H1 (cell line): ENCODE results near the gene PLEK2. TPM values are rescaled to one million over a fixed set of nuclear protein-coding genes. Genes with fewer than 3 reads are reported as not detected.
A peak's percentile ranks its signal among the peaks of the same experiment; 100 is the strongest.

Experiments used
- CTCF ChIA-PET: fragments of 300-600 bp; sonication (Branson Sonifier 250); formaldehyde crosslinking; loops from one replicate; lab custom pipeline; 2021; ENCODE audit not compliant: partially characterized antibody; lab: Charles Lee
- POLR2A ChIA-PET: fragments of 300-600 bp; sonication (Branson Sonifier 250); formaldehyde crosslinking; loops from one replicate; lab custom pipeline; 2021; ENCODE audit warnings: inconsistent platforms; ENCODE audit not compliant: partially characterized antibody; lab: Charles Lee
- DNase-seq, 2 experiments: peaks; one replicate each; pipeline versions ENCODE4 v3.0.0 to v3.0.0-alpha.2; 2010 to 2022; ENCODE audit warnings: low spot score in 2 of 2, low read depth in 1 of 2, mixed read lengths in 1 of 2
- FAIRE-seq: peaks from 2 replicates; lab custom pipeline; 2011; peaks lifted over from hg19 to GRCh38; lab: Jason Lieb, UNC
- H2AFZ ChIP-seq: 2 replicates; pipeline ENCODE4 v1.8.1; 2012; ENCODE audit warnings: low read length, inconsistent platforms
- H2AK5ac ChIP-seq: 2 replicates; pipeline ENCODE4 v1.6.1; 2013; ENCODE audit warnings: low read depth, low read length
- H2BK120ac ChIP-seq: replicated peaks from 2 replicates; pipeline ENCODE3; 2013; ENCODE audit warnings: low read depth, low read length, inconsistent platforms
- H2BK12ac ChIP-seq: 2 replicates; pipeline ENCODE4 v1.6.1; 2013; ENCODE audit warnings: low read depth, low read length
- H2BK15ac ChIP-seq: 2 replicates; pipeline ENCODE4 v1.6.1; 2013; ENCODE audit warnings: low read length
- H2BK20ac ChIP-seq: 2 replicates; pipeline ENCODE4 v1.6.1; 2013; ENCODE audit warnings: low read length
- H2BK5ac ChIP-seq: 2 replicates; pipeline ENCODE4 v1.6.1; 2013; ENCODE audit warnings: low read depth, low read length
- H3K14ac ChIP-seq: 2 replicates; pipeline ENCODE4 v1.6.1; 2013; ENCODE audit warnings: inconsistent platforms; ENCODE audit not compliant: insufficient read length
- H3K18ac ChIP-seq: 2 replicates; pipeline ENCODE4 v1.6.1; 2013; ENCODE audit warnings: low read length; ENCODE audit errors: extremely low read depth
- H3K23ac ChIP-seq: 2 replicates; pipeline ENCODE4 v1.6.1; 2013; ENCODE audit warnings: inconsistent platforms; ENCODE audit not compliant: insufficient read length
- H3K23me2 ChIP-seq: 2 replicates; pipeline ENCODE4 v1.6.1; 2013; ENCODE audit warnings: low read depth, low read length
- H3K27ac ChIP-seq: 2 replicates; pipeline ENCODE4 v1.6.1; 2011; ENCODE audit warnings: low read depth, low read length, inconsistent platforms
- H3K27me3 ChIP-seq, 4 experiments: replicated peaks in 1 of 4; 1 replicate in 1 of 4; 2 replicates in 3 of 4; pipeline versions ENCODE4 v1.6.1 to v1.8.1; 2011 to 2013; ENCODE audit warnings: low read length in 3 of 4, mild to moderate bottlenecking in 3 of 4, inconsistent platforms in 2 of 4, mixed read lengths in 2 of 4, moderate library complexity in 1 of 4; ENCODE audit not compliant: control insufficient read depth in 3 of 4, insufficient read depth in 3 of 4; ENCODE audit errors: extremely low read depth in 1 of 4
- H3K36me3 ChIP-seq, 4 experiments: 2 replicates each; pipeline versions ENCODE4 v1.6.1 to v1.8.1; 2011 to 2013; ENCODE audit warnings: mild to moderate bottlenecking in 4 of 4, low read length in 3 of 4, moderate library complexity in 2 of 4, control low read depth in 1 of 4, inconsistent platforms in 1 of 4; ENCODE audit not compliant: insufficient read depth in 4 of 4, control insufficient read depth in 2 of 4
- H3K4ac ChIP-seq: replicated peaks from 2 replicates; pipeline ENCODE3; 2013; ENCODE audit warnings: low read length, low read depth, mixed read lengths, inconsistent platforms; ENCODE audit not compliant: insufficient read length
- H3K4me1 ChIP-seq, 4 experiments: replicated peaks in 1 of 4; 1 replicate in 1 of 4; 2 replicates in 3 of 4; pipeline versions ENCODE4 v1.6.1 to v1.8.1; 2011 to 2013; ENCODE audit warnings: low read length in 3 of 4, inconsistent platforms in 2 of 4, mixed read lengths in 1 of 4; ENCODE audit not compliant: insufficient read depth in 4 of 4, control insufficient read depth in 3 of 4
- H3K4me2 ChIP-seq, 2 experiments: 2 replicates each; pipeline versions ENCODE4 v1.6.1 to v1.8.1; 2011 to 2013; ENCODE audit warnings: low read depth in 2 of 2, low read length in 2 of 2, control low read depth in 1 of 2, inconsistent platforms in 1 of 2, mild to moderate bottlenecking in 1 of 2; ENCODE audit not compliant: insufficient read depth in 1 of 2
- H3K4me3 ChIP-seq, 4 experiments: fragments of 200-600, 300-600 bp in 1 of 4; sonication (generic), shearing (Covaris generic), sonication (Bioruptor Twin) in 1 of 4; 2 replicates each; pipeline versions ENCODE4 v1.5.1 to v1.8.1; 2011 to 2016; ENCODE audit warnings: low read length in 4 of 4, low read depth in 3 of 4, control low read depth in 2 of 4, inconsistent platforms in 2 of 4, mild to moderate bottlenecking in 2 of 4, mixed read lengths in 1 of 4, moderate library complexity in 1 of 4; ENCODE audit not compliant: insufficient read depth in 2 of 4; ENCODE audit errors: extremely low read depth in 1 of 4
- H3K56ac ChIP-seq: replicated peaks from 2 replicates; pipeline ENCODE3; 2013; ENCODE audit warnings: low read depth, mild to moderate bottlenecking, mixed read lengths, low read length, inconsistent platforms; ENCODE audit not compliant: insufficient read length
- H3K79me1 ChIP-seq: 2 replicates; pipeline ENCODE4 v1.6.1; 2013; ENCODE audit warnings: low read depth, low read length, control low read depth
- H3K79me2 ChIP-seq, 2 experiments: 2 replicates each; pipeline versions ENCODE4 v1.6.1 to v1.8.1; 2012 to 2013; ENCODE audit warnings: low read length in 2 of 2, mild to moderate bottlenecking in 2 of 2, inconsistent platforms in 1 of 2; ENCODE audit not compliant: insufficient read depth in 2 of 2, control insufficient read depth in 1 of 2
- H3K9ac ChIP-seq, 4 experiments: replicated peaks in 1 of 4; 1 replicate in 1 of 4; 2 replicates in 3 of 4; pipeline versions ENCODE4 v1.6.1 to v1.8.1; 2011 to 2013; ENCODE audit warnings: low read depth in 3 of 4, low read length in 3 of 4, control low read depth in 2 of 4, mild to moderate bottlenecking in 2 of 4, moderate library complexity in 2 of 4, inconsistent platforms in 1 of 4; ENCODE audit errors: extremely low read depth in 1 of 4
- H3K9me3 ChIP-seq, 2 experiments: 2 replicates each; pipeline versions ENCODE4 v1.6.1 to v1.8.1; 2012 to 2013; ENCODE audit warnings: mild to moderate bottlenecking in 2 of 2, moderate library complexity in 2 of 2, control low read depth in 1 of 2, inconsistent platforms in 1 of 2, low read depth in 1 of 2, low read length in 1 of 2, mixed read lengths in 1 of 2; ENCODE audit not compliant: insufficient read depth in 2 of 2
- H4K20me1 ChIP-seq, 2 experiments: replicated peaks in 1 of 2; 2 replicates each; pipeline versions ENCODE3 to v1.8.1; 2011 to 2013; ENCODE audit warnings: inconsistent platforms in 2 of 2, low read length in 2 of 2, mild to moderate bottlenecking in 1 of 2; ENCODE audit not compliant: insufficient read depth in 2 of 2, control insufficient read depth in 1 of 2
- H4K5ac ChIP-seq: 2 replicates; pipeline ENCODE4 v1.6.1; 2013; ENCODE audit warnings: low read length, low read depth, mixed read lengths, inconsistent platforms; ENCODE audit not compliant: insufficient read length
- H4K8ac ChIP-seq: 2 replicates; pipeline ENCODE4 v1.8.0; 2013; ENCODE audit warnings: mild to moderate bottlenecking, moderate library complexity, low read length, inconsistent platforms; ENCODE audit not compliant: insufficient read depth; ENCODE audit errors: extremely low read depth
- H4K91ac ChIP-seq: replicated peaks from 2 replicates; pipeline ENCODE3; 2013; ENCODE audit warnings: low read length, mixed read lengths, inconsistent platforms; ENCODE audit not compliant: insufficient read length
- CBX5 ChIP-seq: fragments of 300-800, 300-1000 bp; sonication (generic); IDR thresholded peaks from 2 replicates; pipeline ENCODE4 v1.7.1; 2016; ENCODE audit warnings: antibody characterized with exemption, low read length, low read depth
- CREB1 ChIP-seq: IDR thresholded peaks from 2 replicates; pipeline ENCODE4 v1.6.1; 2012; ENCODE audit warnings: inconsistent platforms
- GABPA ChIP-seq: IDR thresholded peaks from 2 replicates; pipeline ENCODE4 v1.6.1; 2011; ENCODE audit warnings: mild to moderate bottlenecking, low read length, moderate library complexity, borderline replicate concordance; ENCODE audit not compliant: insufficient read depth
- JUND ChIP-seq: IDR thresholded peaks from 2 replicates; pipeline ENCODE4 v1.6.1; 2011; ENCODE audit warnings: mild to moderate bottlenecking, improper control_type of control experiment, low read length
- PHF8 ChIP-seq: fragments of 200-600 bp; sonication (generic); conservative IDR thresholded peaks from 2 replicates; pipeline ENCODE4 v1.7.1; 2012; ENCODE audit warnings: low read depth, mild to moderate bottlenecking, inconsistent platforms, low read length, moderate library complexity
- RNF2 ChIP-seq: fragments of 200-900, 300-1000 bp; sonication (generic); IDR thresholded peaks from 2 replicates; pipeline ENCODE4 v1.7.1; 2016; ENCODE audit warnings: borderline replicate concordance, low read depth, mild to moderate bottlenecking, antibody characterized with exemption, low read length; ENCODE audit not compliant: poor library complexity, severe bottlenecking; ENCODE audit errors: missing control alignments
- TAF7 ChIP-seq: optimal IDR thresholded peaks from 2 replicates; pipeline ENCODE3; 2011; ENCODE audit warnings: low read depth, mild to moderate bottlenecking, inconsistent platforms, low read length, moderate library complexity, borderline replicate concordance
- TEAD4 ChIP-seq: IDR thresholded peaks from 2 replicates; pipeline ENCODE4 v1.6.1; 2012; ENCODE audit warnings: low read depth, low read length, inconsistent platforms, mixed read lengths
- ZNF274 ChIP-seq: IDR thresholded peaks from 2 replicates; pipeline ENCODE4 v1.7.0; 2012; ENCODE audit warnings: low read length, borderline replicate concordance; ENCODE audit errors: extremely low read depth
- WGBS, 2 experiments: shearing (Covaris generic) in 1 of 2; methylation state at CpG; one replicate each; pipeline versions ENCODE4 v1.1.6 to v1.1.7; 2013 to 2015; ENCODE audit warnings: low lambda C conversion rate in 2 of 2, mixed read lengths in 2 of 2, inconsistent platforms in 1 of 2, low coverage in 1 of 2, missing lambda C conversion rate in 1 of 2; ENCODE audit not compliant: insufficient replicate concordance in 2 of 2, insufficient coverage in 1 of 2, insufficient read length in 1 of 2; ENCODE audit errors: extremely low coverage in 1 of 2, missing lambda C conversion rate in 1 of 2; 5-methylcytosine and 5-hydroxymethylcytosine counted together
- polyA plus RNA-seq, 7 experiments: library from polyadenylated mRNA; depleted of rRNA in 3 of 7; stranded (reverse) in 5 of 7; unstranded in 2 of 7; fragments of >200 nt in 5 of 7; fragments of 200-250 nt in 2 of 7; gene quantifications; 1 replicate in 5 of 7; 2 replicates in 1 of 7; 4 replicates in 1 of 7; pipeline versions ENCODE4 v1.2.1 to v1.2.3, GENCODE V29; 2011 to 2013; ENCODE audit warnings: missing spikeins in 2 of 7, mixed read lengths in 2 of 7
- total RNA-seq: library from RNA; stranded (reverse); fragmentation: NEBNext Ultra II Directional; extraction: Animal tissue kit (Norgen Biotek cat#: 25700); gene quantifications from 2 replicates; pipeline ENCODE4 v1.2.1, GENCODE V29; 2021
- TF ChIP-seq, protein P1 (sequence below): IDR thresholded peaks from 2 replicates; pipeline ENCODE4 v1.6.1; 2011; ENCODE audit warnings: low read length, improper control_type of control experiment
- TF ChIP-seq, protein P2 (sequence below): IDR thresholded peaks from 2 replicates; pipeline ENCODE4 v1.6.1; 2011; ENCODE audit warnings: low read depth, mild to moderate bottlenecking, low read length; ENCODE audit not compliant: insufficient read depth

Gene PLEK2
- total and polyA plus RNA-seq, 2 of the 8 experiments (the other 6 are each of a cell fraction or from before 2014, with no cell fraction given) = 0.41 to 2.1 TPM

DNA sequence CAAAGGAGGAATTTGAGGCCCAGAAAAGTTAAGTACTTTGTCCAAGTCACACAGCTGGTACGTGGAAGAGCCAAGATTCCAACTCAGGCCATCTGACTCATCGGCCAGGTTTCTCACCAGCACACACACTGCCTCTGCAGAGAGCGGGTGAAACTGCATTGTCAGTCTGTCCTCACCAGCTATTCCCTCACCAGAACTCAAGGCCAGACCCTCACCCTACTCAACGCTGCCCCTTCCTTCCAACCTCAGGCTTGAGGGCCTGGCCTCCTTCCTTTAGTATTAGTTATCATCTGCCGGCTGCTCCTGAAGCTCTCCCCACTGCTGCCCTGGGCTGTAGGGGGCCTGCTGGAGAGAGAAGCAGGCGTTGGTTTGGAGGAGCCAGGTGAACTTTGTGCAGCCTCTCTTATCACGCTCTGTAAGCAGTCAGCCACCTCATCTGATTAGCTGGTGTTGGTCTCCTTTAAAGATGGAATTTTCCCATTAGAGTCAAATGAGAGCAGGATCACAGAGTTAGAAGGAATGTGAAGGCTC is 16.6 kb upstream of the PLEK2 start:
- POLR2A ChIA-PET = interaction anchor here (2.1 kb wide), 1 partner anchor 8 kb away, joined by 7 read pairs; no protein-coding TSS in a partner anchor
- no peak overlapping the region for H2BK120ac ChIP-seq
- no peak overlapping the region for H4K5ac ChIP-seq
- H3K23me2 ChIP-seq = no peaks in the 10 kb centered on the region
- H2BK5ac ChIP-seq = no peak overlapping the region
- CTCF ChIA-PET = interaction anchor here (0.6 to 21.6 kb wide), 32 partner anchors 11 to 276 kb away, joined by 3 to 446 read pairs (median 16); partner anchors contain the start of genes PIGH and PLEKHH1
- H3K4ac ChIP-seq = no peak overlapping the region
- no peak overlapping the region for H3K14ac ChIP-seq
- no peak for FAIRE-seq
- H3K36me3 ChIP-seq = no peaks in the 10 kb centered on the region
- WGBS, 2 experiments = 71% methylated on average over 7 of the region's 7 CpGs; no CpG with 5 or more reads in 1 of the 2 experiments
- no peak overlapping the region for H3K27ac ChIP-seq
- H3K79me1 ChIP-seq = no peaks in the 10 kb centered on the region
- H3K23ac ChIP-seq = no peak overlapping the region
- no peak overlapping the region for H2BK20ac ChIP-seq
- H4K91ac ChIP-seq = no peak overlapping the region
- DNase-seq = no peak
- H3K9me3 ChIP-seq = no peaks in the 10 kb centered on the region
- no peak overlapping the region for H3K56ac ChIP-seq
- H3K4me2 ChIP-seq = no peak overlapping the region
- H3K4me3 ChIP-seq = no peak overlapping the region
- no peaks in the 10 kb centered on the region for H4K20me1 ChIP-seq
- no peak overlapping the region for H2AFZ ChIP-seq
- H2BK12ac ChIP-seq = no peak overlapping the region
- no peak overlapping the region for H4K8ac ChIP-seq
- H3K79me2 ChIP-seq = no peaks in the 10 kb centered on the region
- peaks cover 0 to 7% (median 2%) of the 10 kb centered on the region in 4 experiments; a peak in 3 of 7 replicates for H3K4me1 ChIP-seq
- H3K9ac ChIP-seq = no peak overlapping the region; a peak in 1 of 7 replicates
- H3K27me3 ChIP-seq = no peaks in the 10 kb centered on the region
- peak overlapping the region; percentile 27; the same call in 1 of the 2 replicates for H3K18ac ChIP-seq
- H2AK5ac ChIP-seq = no peak overlapping the region
- no peak overlapping the region for H2BK15ac ChIP-seq
- TF ChIP-seq ZNF274 (no peak), TAF7 (no peak), TEAD4 (no peak), JUND (no peak), PHF8 (no peak), CREB1 (no peak), GABPA (no peak), RNF2 (no peak), CBX5 (no peak)
- TF ChIP-seq, protein P1, sequence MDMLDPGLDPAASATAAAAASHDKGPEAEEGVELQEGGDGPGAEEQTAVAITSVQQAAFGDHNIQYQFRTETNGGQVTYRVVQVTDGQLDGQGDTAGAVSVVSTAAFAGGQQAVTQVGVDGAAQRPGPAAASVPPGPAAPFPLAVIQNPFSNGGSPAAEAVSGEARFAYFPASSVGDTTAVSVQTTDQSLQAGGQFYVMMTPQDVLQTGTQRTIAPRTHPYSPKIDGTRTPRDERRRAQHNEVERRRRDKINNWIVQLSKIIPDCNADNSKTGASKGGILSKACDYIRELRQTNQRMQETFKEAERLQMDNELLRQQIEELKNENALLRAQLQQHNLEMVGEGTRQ = no peak
- TF ChIP-seq, protein P2, sequence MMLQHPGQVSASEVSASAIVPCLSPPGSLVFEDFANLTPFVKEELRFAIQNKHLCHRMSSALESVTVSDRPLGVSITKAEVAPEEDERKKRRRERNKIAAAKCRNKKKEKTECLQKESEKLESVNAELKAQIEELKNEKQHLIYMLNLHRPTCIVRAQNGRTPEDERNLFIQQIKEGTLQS = no peak
